Psoas muscle (tissue), 8 donors: Measurements from ENCODE around the gene SLC26A8. TPM values are rescaled to one million over a fixed set of nuclear protein-coding genes. Genes with fewer than 3 reads are reported as not detected.
"Not testable (repeated sequence)": the region's sequence is repeated elsewhere in the genome, so short reads cannot be mapped to it uniquely, and the experiment has no call there.

ENCODE experiments used
- ATAC-seq, 4 donors: fragments of 200-7000 bp; cut with Tn5 transposase; one replicate each; pipeline ENCODE4 v1.9.1; 2020; ENCODE audit warnings: moderate library complexity in 3 of 4, mild to moderate bottlenecking in 2 of 4
- DNase-seq, 2 donors: peaks; one replicate each; pipeline ENCODE4 v3.0.0-alpha.2; 2020
- H3K27ac ChIP-seq: fragments of 200-600 bp; one replicate; pipeline ENCODE4 v1.8.0; 2022
- H3K27me3 ChIP-seq, 3 donors: fragments of 200-600 bp in 1 of 3; one replicate each; pipeline versions ENCODE4 v1.6.1 to v1.8.0; 2013 to 2022; ENCODE audit warnings: low read length in 2 of 3, mild to moderate bottlenecking in 2 of 3, moderate library complexity in 1 of 3; ENCODE audit not compliant: insufficient read depth in 3 of 3
- H3K36me3 ChIP-seq, 2 donors: fragments of 200-600 bp in 1 of 2; one replicate each; pipeline versions ENCODE4 v1.6.1 to v1.8.0; 2013 to 2022; ENCODE audit warnings: low read depth in 1 of 2, mild to moderate bottlenecking in 1 of 2, moderate library complexity in 1 of 2; ENCODE audit not compliant: insufficient read depth in 1 of 2
- H3K4me1 ChIP-seq: fragments of 200-600 bp; one replicate; pipeline ENCODE4 v1.8.0; 2022
- H3K4me3 ChIP-seq: fragments of 200-600 bp; one replicate; pipeline ENCODE4 v1.8.0; 2022; ENCODE audit warnings: mild to moderate bottlenecking
- H3K9me3 ChIP-seq: fragments of 200-600 bp; one replicate; pipeline ENCODE4 v1.8.0; 2022
- WGBS, 3 donors: extraction: QIAGEN DNeasy Blood & Tissue Kit; methylation state at CpG; one replicate each; pipeline versions ENCODE4 v1.1.6 to v1.1.7; 2013; 5-methylcytosine and 5-hydroxymethylcytosine counted together
- intact Hi-C, 2 donors: fragments of 100-400 bp; cut with DNase I; formaldehyde crosslinking; loops; one replicate each; pipeline versions ENCODE4 v1.11.0 to v1.14.2; 2022
- polyA plus RNA-seq, 3 donors: library from polyadenylated mRNA; stranded (reverse); fragments of 200-250 nt; gene quantifications; one replicate each; pipeline ENCODE4 v1.2.3, GENCODE V29; 2013
- total RNA-seq, 4 donors: library from RNA; stranded (reverse); fragmentation: NEBNext Ultra II Directional in 2 of 4; extraction: Animal tissue kit (Norgen Biotek cat#: 25700) in 2 of 4; gene quantifications; one replicate each; pipeline versions ENCODE4 v1.2.1 to v1.2.4, GENCODE V29; 2021 to 2023
- TF ChIP-seq, protein P1 (sequence below): fragments of 200-600 bp; IDR thresholded peaks from one replicate; pipeline ENCODE4 v1.8.0; 2022; ENCODE audit warnings: antibody characterized with exemption
- donor health status: healthy with polysubstance abuse.
- donor health status: DM: no; HTN: no; CAD: no; lungs with moderate emphysema.
- donor health status: Bipolar disorder and iron deficiency.
- donor health status: healthy.
- donor health status: DM: yes; HTN: yes; CAD: no.
- donor health status: DM: no; HTN: no; CAD: no.
- donor health status: DM: no; HTN: no; CAD: no.
- donor health status: DM: yes; HTN: yes; CAD: no.

Gene SLC26A8
- total and polyA plus RNA-seq, 7 donors: 0.04 to 0.15 TPM; not detected in 5

DNA sequence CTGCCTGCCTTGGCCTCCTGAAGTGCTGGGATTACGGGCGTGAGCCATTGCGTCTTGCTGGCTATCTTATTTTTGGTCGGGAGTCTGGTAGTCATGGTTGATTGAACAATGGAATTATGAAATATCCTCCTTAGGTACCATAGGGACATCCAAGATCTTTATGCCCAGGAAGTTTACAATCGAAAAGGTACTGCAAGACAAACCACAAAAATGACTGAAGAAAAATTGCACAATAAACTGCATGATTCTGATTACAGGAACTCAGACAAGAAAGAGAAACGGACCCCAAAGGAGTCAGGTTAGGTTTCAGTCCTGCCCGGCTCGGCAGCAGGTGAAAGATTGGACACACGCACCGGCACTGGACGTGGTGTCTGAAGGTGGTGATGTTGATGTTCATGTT is 5.3 kb downstream of the SLC26A8 start:
- no peak for DNase-seq
- WGBS, 3 donors: 80 to 85% (median 84%) methylated on average over 11 of the region's 11 CpGs
- TF ChIP-seq, protein P1, sequence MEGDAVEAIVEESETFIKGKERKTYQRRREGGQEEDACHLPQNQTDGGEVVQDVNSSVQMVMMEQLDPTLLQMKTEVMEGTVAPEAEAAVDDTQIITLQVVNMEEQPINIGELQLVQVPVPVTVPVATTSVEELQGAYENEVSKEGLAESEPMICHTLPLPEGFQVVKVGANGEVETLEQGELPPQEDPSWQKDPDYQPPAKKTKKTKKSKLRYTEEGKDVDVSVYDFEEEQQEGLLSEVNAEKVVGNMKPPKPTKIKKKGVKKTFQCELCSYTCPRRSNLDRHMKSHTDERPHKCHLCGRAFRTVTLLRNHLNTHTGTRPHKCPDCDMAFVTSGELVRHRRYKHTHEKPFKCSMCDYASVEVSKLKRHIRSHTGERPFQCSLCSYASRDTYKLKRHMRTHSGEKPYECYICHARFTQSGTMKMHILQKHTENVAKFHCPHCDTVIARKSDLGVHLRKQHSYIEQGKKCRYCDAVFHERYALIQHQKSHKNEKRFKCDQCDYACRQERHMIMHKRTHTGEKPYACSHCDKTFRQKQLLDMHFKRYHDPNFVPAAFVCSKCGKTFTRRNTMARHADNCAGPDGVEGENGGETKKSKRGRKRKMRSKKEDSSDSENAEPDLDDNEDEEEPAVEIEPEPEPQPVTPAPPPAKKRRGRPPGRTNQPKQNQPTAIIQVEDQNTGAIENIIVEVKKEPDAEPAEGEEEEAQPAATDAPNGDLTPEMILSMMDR: no peak
- Histone ChIP-seq H3K9me3 (no peaks in the 10 kb centered on the region), H3K27me3 (peaks cover 0 to 4% (median 0%) of the 10 kb centered on the region in 3 donors), H3K4me3 (no peak overlapping the region), H3K4me1 (no peaks in the 10 kb centered on the region), H3K27ac (no peak overlapping the region), H3K36me3 (no peaks in the 10 kb centered on the region)
- intact Hi-C loops: no loop called here
- ATAC-seq: no peak

- TF ChIP-seq, protein P1: no peak
- H3K36me3 ChIP-seq: no peaks in the 10 kb centered on the region
- no peak for ATAC-seq
- H3K27ac ChIP-seq: no peak overlapping the region
- peaks cover 0 to 9% (median 0%) of the 10 kb centered on the region in 3 donors for H3K27me3 ChIP-seq
- no peaks in the 10 kb centered on the region for H3K9me3 ChIP-seq
- intact Hi-C loops: no loop called here
- no peaks in the 10 kb centered on the region for H3K4me1 ChIP-seq
- WGBS, 3 donors: 67 to 92% (median 88%) methylated on average over 2 of the region's 2 CpGs
- H3K4me3 ChIP-seq: no peak overlapping the region
- no peak for DNase-seq
Measured at GRCh38 chr6:36018339-36018738, 6.1 kb downstream of the SLC26A8 start.

GRCh38 chr6:36015666-36016065 is 8.8 kb downstream of the SLC26A8 start:
- Histone ChIP-seq H3K36me3 (no peaks in the 10 kb centered on the region), H3K9me3 (no peaks in the 10 kb centered on the region), H3K4me1 (no peaks in the 10 kb centered on the region), H3K4me3 (no peak overlapping the region), H3K27me3 (peaks cover 0 to 9% (median 0%) of the 10 kb centered on the region in 3 donors), H3K27ac (no peak overlapping the region)
- intact Hi-C loops: no loop called here
- 77 to 82% (median 81%) methylated on average over 4 of the region's 4 CpGs for WGBS, 3 donors
- no peak for DNase-seq
- ATAC-seq: no peak
- TF ChIP-seq, protein P1: no peak

DNA sequence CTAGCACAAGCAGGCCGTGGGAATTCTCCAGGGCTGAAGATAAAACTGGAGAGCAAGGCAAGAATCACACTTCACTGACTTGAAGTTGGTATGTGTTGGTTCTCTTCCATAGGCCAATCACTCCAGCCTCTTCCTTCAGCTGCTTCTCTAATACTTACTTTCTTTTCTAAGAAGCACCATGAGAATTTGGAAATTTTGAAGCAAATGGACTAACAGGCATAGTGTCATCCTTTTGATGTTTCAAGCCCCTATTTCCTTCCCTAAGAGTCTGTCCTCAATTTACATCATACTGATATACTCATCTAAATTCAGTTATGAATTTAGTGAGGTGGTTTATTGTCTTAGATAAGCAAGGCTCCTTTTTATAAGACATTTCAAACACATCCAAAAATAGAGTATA is 24.0 kb downstream of the SLC26A8 start:
- DNase-seq: no peak
- Histone ChIP-seq H3K36me3 (no peaks in the 10 kb centered on the region), H3K27ac (no peak overlapping the region), H3K9me3 (no peaks in the 10 kb centered on the region), H3K4me3 (no peak overlapping the region), H3K4me1 (no peaks in the 10 kb centered on the region), H3K27me3 (no peaks in the 10 kb centered on the region)
- no peak for ATAC-seq
- TF ChIP-seq, protein P1: no peak
- 65 to 81% (median 66%) methylated on average over 1 of the region's 1 CpG for whole genome bisulfite sequencing, 3 donors
- intact Hi-C loops: no loop called here

- ATAC-seq (no peak), DNase-seq (no peak)
- TF ChIP-seq, protein P1: no peak
- no peaks in the 10 kb centered on the region for H3K4me1 ChIP-seq
- 76 to 83% (median 80%) methylated on average over 3 of the region's 3 CpGs for WGBS, 3 donors
- no peak overlapping the region for H3K4me3 ChIP-seq
- no peaks in the 10 kb centered on the region for H3K9me3 ChIP-seq
- H3K36me3 ChIP-seq: no peaks in the 10 kb centered on the region
- H3K27me3 ChIP-seq: no peaks in the 10 kb centered on the region
- H3K27ac ChIP-seq: no peak overlapping the region
- intact Hi-C loops: no loop called here
Measured at GRCh38 chr6:35993150-35993549, 31.3 kb downstream of the SLC26A8 start.

GRCh38 chr6:35988047-35988446 is 36.4 kb downstream of the SLC26A8 start:
- H3K4me3 ChIP-seq, H3K36me3 ChIP-seq, DNase-seq, H3K27ac ChIP-seq, H3K9me3 ChIP-seq, H3K27me3 ChIP-seq, H3K4me1 ChIP-seq, ATAC-seq, intact Hi-C loops: not testable (repeated sequence)
- WGBS, 3 donors: 85 to 93% (median 88%) methylated on average over 9 of the region's 9 CpGs
